Natural killer cell (primary cell): Measurements from ENCODE around the gene CRISP1. TPM values are rescaled to one million over a fixed set of nuclear protein-coding genes. Genes with fewer than 3 reads are reported as not detected.
"Not testable (repeated sequence)": the region's sequence is repeated elsewhere in the genome, so short reads cannot be mapped to it uniquely, and the experiment has no call there.

Source experiments
- ATAC-seq, 3 donors: fragments of 150-1000 bp in 2 of 3; fragments of 200-7000 bp in 1 of 3; cut with Tn5 transposase; 1 replicate in 1 of 3; 2 replicates in 2 of 3; pipeline ENCODE4 v1.10.0; 2021; ENCODE audit warnings: mild to moderate bottlenecking in 2 of 3, moderate library complexity in 2 of 3
- DNase-seq, 2 donors: peaks; one replicate each; pipeline versions ENCODE4 v3.0.0 to v3.0.0-alpha.2; 2013 to 2021; ENCODE audit warnings: mixed read lengths in 1 of 2
- H3K27ac ChIP-seq: one replicate; pipeline ENCODE4 v1.5.1; 2013; ENCODE audit warnings: mild to moderate bottlenecking, low read length
- H3K27me3 ChIP-seq: one replicate; pipeline ENCODE4 v1.6.1; 2013; ENCODE audit warnings: low read length; ENCODE audit not compliant: control insufficient read depth, insufficient read depth
- H3K36me3 ChIP-seq: one replicate; pipeline ENCODE4 v1.6.1; 2013; ENCODE audit warnings: low read length; ENCODE audit not compliant: control insufficient read depth, insufficient read depth
- H3K4me1 ChIP-seq: one replicate; pipeline ENCODE4 v1.6.1; 2013; ENCODE audit warnings: low read length; ENCODE audit not compliant: control insufficient read depth, insufficient read depth
- H3K4me3 ChIP-seq: one replicate; pipeline ENCODE4 v1.5.1; 2013; ENCODE audit warnings: low read length
- H3K9me3 ChIP-seq: one replicate; pipeline ENCODE4 v1.6.1; 2013; ENCODE audit warnings: low read length; ENCODE audit not compliant: control insufficient read depth, insufficient read depth
- H3K27ac Mint-ChIP-seq, 2 donors: one replicate each; pipeline ENCODE4 v1.8.0; 2022; ENCODE audit warnings: mild to moderate bottlenecking in 2 of 2, mixed read lengths in 2 of 2, moderate library complexity in 1 of 2
- H3K27me3 Mint-ChIP-seq, 2 donors: one replicate each; pipeline ENCODE4 v1.8.0; 2022; ENCODE audit warnings: low read depth in 2 of 2, mixed read lengths in 2 of 2
- H3K36me3 Mint-ChIP-seq: one replicate; pipeline ENCODE4 v1.8.0; 2022; ENCODE audit warnings: mixed read lengths
- H3K4me1 Mint-ChIP-seq, 2 donors: one replicate each; pipeline ENCODE4 v1.8.0; 2022; ENCODE audit warnings: mixed read lengths in 2 of 2
- H3K4me3 Mint-ChIP-seq: one replicate; pipeline ENCODE4 v1.8.0; 2022; ENCODE audit warnings: mild to moderate bottlenecking, moderate library complexity, mixed read lengths
- H3K9me3 Mint-ChIP-seq, 2 donors: one replicate each; pipeline ENCODE4 v1.8.0; 2022; ENCODE audit warnings: mixed read lengths in 2 of 2
- CTCF ChIP-seq: fragments of 200-600 bp; IDR thresholded peaks from one replicate; pipeline ENCODE4 v1.8.0; 2022; ENCODE audit warnings: antibody characterized with exemption
- WGBS: methylation state at CpG from one replicate; pipeline ENCODE4 v1.1.7; 2013; ENCODE audit warnings: missing lambda C conversion rate; ENCODE audit not compliant: insufficient coverage; 5-methylcytosine and 5-hydroxymethylcytosine counted together
- intact Hi-C: fragments of 100-400 bp; cut with micrococcal nuclease; formaldehyde crosslinking; loops from one replicate; pipeline ENCODE4 v1.14.2; 2022
- total RNA-seq, 4 donors: library from RNA; stranded (reverse); fragments of 120-200 nt in 1 of 4; gene quantifications; one replicate each; pipeline versions ENCODE4 v1.2.3 to v1.2.4, GENCODE V29; 2013 to 2022

Gene CRISP1
- total RNA-seq, 3 donors from 2014 or later (not counting 1 experiment from before 2014, with no cell fraction given): not detected

GRCh38 chr6:49905296-49905695 lies 39.0 kb upstream of the CRISP1 start:
- intact Hi-C loops: no loop called here
- H3K36me3 ChIP-seq: no peaks in the 10 kb centered on the region
- ATAC-seq (no peak), DNase-seq (no peak)
- no peak overlapping the region for H3K27ac Mint-ChIP-seq
- WGBS: 100% methylated on average over 1 of the region's 2 CpGs
- H3K27me3 Mint-ChIP-seq: no peaks in the 10 kb centered on the region
- H3K4me1 Mint-ChIP-seq: no peaks in the 10 kb centered on the region
- H3K9me3 ChIP-seq: no peaks in the 10 kb centered on the region
- H3K9me3 Mint-ChIP-seq: peaks cover 5 to 6% of the 10 kb centered on the region in 2 donors
- no peaks in the 10 kb centered on the region for H3K4me1 ChIP-seq
- no peak for TF ChIP-seq CTCF
- no peak overlapping the region for H3K27ac ChIP-seq
- no peaks in the 10 kb centered on the region for H3K27me3 ChIP-seq
- no peaks in the 10 kb centered on the region for H3K36me3 Mint-ChIP-seq
- H3K4me3 ChIP-seq: no peak overlapping the region
- no peak overlapping the region for H3K4me3 Mint-ChIP-seq

GRCh38 chr6:49902856-49903255 lies 36.5 kb upstream of the CRISP1 start:
- intact Hi-C loops: no loop called here
- Histone ChIP-seq H3K4me3 (no peak overlapping the region), H3K27ac (no peak overlapping the region), H3K9me3 (no peaks in the 10 kb centered on the region), H3K4me1 (no peaks in the 10 kb centered on the region), H3K27me3 (no peaks in the 10 kb centered on the region), H3K36me3 (no peaks in the 10 kb centered on the region)
- no peaks in the 10 kb centered on the region for H3K4me1 Mint-ChIP-seq
- no peak overlapping the region for H3K4me3 Mint-ChIP-seq
- no peaks in the 10 kb centered on the region for H3K27me3 Mint-ChIP-seq
- no peaks in the 10 kb centered on the region for H3K36me3 Mint-ChIP-seq
- TF ChIP-seq CTCF: no peak
- DNase-seq (no peak), ATAC-seq (no peak)
- no peak overlapping the region for H3K27ac Mint-ChIP-seq
- 100% methylated on average over 1 of the region's 2 CpGs for WGBS
- peaks cover 9% of the 10 kb centered on the region in 2 donors for H3K9me3 Mint-ChIP-seq

- Mint-ChIP-seq H3K27me3 (no peaks in the 10 kb centered on the region), H3K27ac (no peak overlapping the region), H3K9me3 (peaks cover 13 to 22% of the 10 kb centered on the region in 2 donors), H3K4me1 (no peaks in the 10 kb centered on the region), H3K4me3 (no peak overlapping the region), H3K36me3 (no peaks in the 10 kb centered on the region)
- ATAC-seq: no peak
- Histone ChIP-seq H3K9me3 (no peaks in the 10 kb centered on the region), H3K4me1 (no peaks in the 10 kb centered on the region), H3K27me3 (no peaks in the 10 kb centered on the region), H3K36me3 (no peaks in the 10 kb centered on the region), H3K27ac (no peak overlapping the region), H3K4me3 (no peak overlapping the region)
- no peak for TF ChIP-seq CTCF
- DNase-seq: no peak
- intact Hi-C loops: no loop called here
Observed at GRCh38 chr6:49898904-49899566, 32.7 kb upstream of the CRISP1 start.

GRCh38 chr6:49895553-49895952 lies 29.2 kb upstream of the CRISP1 start:
- H3K9me3 Mint-ChIP-seq: peaks cover 12 to 28% of the 10 kb centered on the region in 2 donors
- H3K4me3 ChIP-seq, DNase-seq, H3K27ac Mint-ChIP-seq, intact Hi-C loops, H3K36me3 ChIP-seq, H3K27ac ChIP-seq, ATAC-seq, H3K4me1 Mint-ChIP-seq, H3K4me3 Mint-ChIP-seq, H3K36me3 Mint-ChIP-seq, H3K27me3 Mint-ChIP-seq, H3K27me3 ChIP-seq, H3K4me1 ChIP-seq: not testable (repeated sequence)
- peaks cover 11% of the 10 kb centered on the region for H3K9me3 ChIP-seq
